ENCODE results near the gene DNAH10.

Gene DNAH10

GRCh38 chr12:123822804-123823203, 60.7 kb downstream of the DNAH10 start:
- Histone ChIP-seq H3K36me3 (ENCODE audit: insufficient read depth, low read length) (no peaks in the 10 kb centered on the region), H3K9ac (ENCODE audit: low read length) (no peak overlapping the region), H3K27ac (ENCODE audit: low read depth, low read length, poor library complexity, severe bottlenecking) (no peak overlapping the region), H4K20me1 (ENCODE audit: insufficient read depth, low read length) (no peaks in the 10 kb centered on the region), H3K4me1 (ENCODE audit: insufficient read depth, low read length, severe bottlenecking) (no peaks in the 10 kb centered on the region), H3K79me2 (ENCODE audit: insufficient read depth, low read length) (no peaks in the 10 kb centered on the region), H3F3A (ENCODE audit: insufficient read depth, low read length) (no peaks in the 10 kb centered on the region), H3K9me3 (ENCODE audit: low read length) (no peaks in the 10 kb centered on the region), H3K4me3 (ENCODE audit: low read depth, low read length, poor library complexity, severe bottlenecking) (no peak overlapping the region), H3K27me3 (ENCODE audit: insufficient read depth, low read length) (no peaks in the 10 kb centered on the region), H3K9me2 (ENCODE audit: low read depth, low read length) (no peaks in the 10 kb centered on the region), H3K4me2 (ENCODE audit: low read length) (no peak overlapping the region), H2AFZ (ENCODE audit: low read length) (no peak overlapping the region)
- TF ChIP-seq EZH2 (IDR thresholded peaks at IDR 0.05; ENCODE audit: borderline replicate concordance, low read length) (no peak), CTCF (IDR thresholded peaks at IDR 0.05; ENCODE audit: low read length) (no peak)

DNA sequence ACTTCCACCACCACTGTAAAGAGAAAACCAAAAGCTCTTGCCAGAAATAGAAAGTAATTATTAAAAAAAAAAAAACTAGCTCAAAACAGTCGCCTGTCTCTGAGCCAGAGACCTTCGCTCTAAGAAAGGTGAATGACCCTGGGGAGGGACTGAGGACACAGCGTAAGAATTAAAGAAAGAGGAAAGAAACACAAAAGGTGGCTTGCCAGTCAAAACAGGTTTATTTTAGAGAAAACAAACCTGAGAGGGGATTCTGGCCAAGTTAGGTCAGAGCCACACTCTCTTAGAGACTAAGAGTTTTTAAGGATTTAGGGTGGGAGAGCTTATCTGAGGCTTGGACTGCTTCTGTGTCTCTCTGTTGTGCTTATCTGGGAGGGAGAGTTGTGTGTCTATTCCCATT, 66.0 kb downstream of the DNAH10 start:
- Histone ChIP-seq H3K27me3 (ENCODE audit: insufficient read depth, low read length) (peaks cover 4% of the 10 kb centered on the region), H3K9me2 (ENCODE audit: low read depth, low read length) (no peaks in the 10 kb centered on the region), H4K20me1 (ENCODE audit: insufficient read depth, low read length) (no peaks in the 10 kb centered on the region), H2AFZ (ENCODE audit: low read length) (no peak overlapping the region), H3K4me2 (ENCODE audit: low read length) (no peak overlapping the region), H3K9ac (ENCODE audit: low read length) (no peak overlapping the region), H3K36me3 (ENCODE audit: insufficient read depth, low read length) (no peaks in the 10 kb centered on the region), H3K4me3 (ENCODE audit: low read depth, low read length, poor library complexity, severe bottlenecking) (no peak overlapping the region), H3K4me1 (ENCODE audit: insufficient read depth, low read length, severe bottlenecking) (no peaks in the 10 kb centered on the region), H3F3A (ENCODE audit: insufficient read depth, low read length) (no peaks in the 10 kb centered on the region), H3K27ac (ENCODE audit: low read depth, low read length, poor library complexity, severe bottlenecking) (no peak overlapping the region), H3K79me2 (ENCODE audit: insufficient read depth, low read length) (no peaks in the 10 kb centered on the region), H3K9me3 (ENCODE audit: low read length) (no peaks in the 10 kb centered on the region)
- TF ChIP-seq CTCF (IDR thresholded peaks at IDR 0.05; ENCODE audit: low read length) (no peak), EZH2 (IDR thresholded peaks at IDR 0.05; ENCODE audit: borderline replicate concordance, low read length) (no peak)

- no peaks in the 10 kb centered on the region for H3K4me1 ChIP-seq (ENCODE audit: insufficient read depth, low read length, severe bottlenecking)
- TF ChIP-seq CTCF (IDR thresholded peaks at IDR 0.05; ENCODE audit: low read length): no peak
- TF ChIP-seq EZH2 (IDR thresholded peaks at IDR 0.05; ENCODE audit: borderline replicate concordance, low read length): no peak
Observed at GRCh38 chr12:123828854-123829547, 66.9 kb downstream of the DNAH10 start.

More at GRCh38 chr12:123828854-123829547, 66.9 kb downstream of the DNAH10 start:
- Histone ChIP-seq H3F3A (ENCODE audit: insufficient read depth, low read length) (no peaks in the 10 kb centered on the region), H4K20me1 (ENCODE audit: insufficient read depth, low read length) (no peaks in the 10 kb centered on the region), H3K36me3 (ENCODE audit: insufficient read depth, low read length) (no peaks in the 10 kb centered on the region), H3K9me2 (ENCODE audit: low read depth, low read length) (no peaks in the 10 kb centered on the region), H3K4me2 (ENCODE audit: low read length) (no peak overlapping the region), H3K9ac (ENCODE audit: low read length) (no peak overlapping the region), H3K27ac (ENCODE audit: low read depth, low read length, poor library complexity, severe bottlenecking) (no peak overlapping the region), H3K4me3 (ENCODE audit: low read depth, low read length, poor library complexity, severe bottlenecking) (no peak overlapping the region), H3K27me3 (ENCODE audit: insufficient read depth, low read length) (peaks cover 4% of the 10 kb centered on the region), H2AFZ (ENCODE audit: low read length) (no peak overlapping the region), H3K9me3 (ENCODE audit: low read length) (no peaks in the 10 kb centered on the region), H3K79me2 (ENCODE audit: insufficient read depth, low read length) (no peaks in the 10 kb centered on the region)
